Measurements from ENCODE around the gene FMO4.
A peak's percentile ranks its signal among the peaks of the same experiment; 100 is the strongest.

FMO4 gene, protein sequence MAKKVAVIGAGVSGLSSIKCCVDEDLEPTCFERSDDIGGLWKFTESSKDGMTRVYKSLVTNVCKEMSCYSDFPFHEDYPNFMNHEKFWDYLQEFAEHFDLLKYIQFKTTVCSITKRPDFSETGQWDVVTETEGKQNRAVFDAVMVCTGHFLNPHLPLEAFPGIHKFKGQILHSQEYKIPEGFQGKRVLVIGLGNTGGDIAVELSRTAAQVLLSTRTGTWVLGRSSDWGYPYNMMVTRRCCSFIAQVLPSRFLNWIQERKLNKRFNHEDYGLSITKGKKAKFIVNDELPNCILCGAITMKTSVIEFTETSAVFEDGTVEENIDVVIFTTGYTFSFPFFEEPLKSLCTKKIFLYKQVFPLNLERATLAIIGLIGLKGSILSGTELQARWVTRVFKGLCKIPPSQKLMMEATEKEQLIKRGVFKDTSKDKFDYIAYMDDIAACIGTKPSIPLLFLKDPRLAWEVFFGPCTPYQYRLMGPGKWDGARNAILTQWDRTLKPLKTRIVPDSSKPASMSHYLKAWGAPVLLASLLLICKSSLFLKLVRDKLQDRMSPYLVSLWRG

DNA sequence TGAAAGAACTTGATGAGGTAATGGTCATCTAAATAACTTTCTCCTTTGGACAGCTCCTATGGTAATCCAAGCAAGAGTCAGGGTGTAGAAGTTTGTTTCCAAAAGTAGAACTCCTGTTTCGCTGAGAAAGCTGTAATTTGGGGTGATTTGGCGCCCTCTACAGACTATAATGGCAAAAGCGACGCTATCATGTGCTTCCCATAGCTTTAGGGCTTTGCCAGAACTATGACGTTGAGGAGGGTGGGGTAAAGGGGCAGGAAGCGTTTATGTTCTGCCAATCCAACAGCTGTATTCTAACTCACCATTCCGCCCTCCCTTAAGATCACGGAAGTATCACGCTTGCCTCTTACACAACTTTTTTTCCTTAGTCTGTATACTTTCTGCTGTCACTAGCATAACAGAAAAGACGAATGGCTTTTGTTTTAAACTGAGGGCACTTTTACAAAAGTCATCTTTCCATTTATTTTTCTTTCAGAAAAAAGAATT lies at the start of gene FMO4:
Gene FMO4, plus strand, starts transcription at position 349 of the 486 bp plus-strand sequence. CDS start 5,643 bp downstream, outside the sequence.
- Histone ChIP-seq H3K9ac (ENCODE audit: low read length) (peak within 1 kb of the TSS; percentile 85), H3K36me3 (ENCODE audit: control insufficient read depth, insufficient read depth, low read length, severe bottlenecking) (no peaks in the 10 kb centered on the region), H3K4me3 (ENCODE audit: low read length) (peak within 1 kb of the TSS; percentile 80), H3K27me3 (replicated peaks; ENCODE audit: control insufficient read depth, insufficient read depth, low read length) (no peaks in the 10 kb centered on the region), H3K9me3 (ENCODE audit: control insufficient read depth, low read length) (peaks cover 2% of the 10 kb centered on the region), H3K4me1 (ENCODE audit: control insufficient read depth, insufficient read depth, low read length) (peaks cover 24% of the 10 kb centered on the region)
- DNase-seq (ENCODE audit: low read depth), result peak; percentile 100

DNA sequence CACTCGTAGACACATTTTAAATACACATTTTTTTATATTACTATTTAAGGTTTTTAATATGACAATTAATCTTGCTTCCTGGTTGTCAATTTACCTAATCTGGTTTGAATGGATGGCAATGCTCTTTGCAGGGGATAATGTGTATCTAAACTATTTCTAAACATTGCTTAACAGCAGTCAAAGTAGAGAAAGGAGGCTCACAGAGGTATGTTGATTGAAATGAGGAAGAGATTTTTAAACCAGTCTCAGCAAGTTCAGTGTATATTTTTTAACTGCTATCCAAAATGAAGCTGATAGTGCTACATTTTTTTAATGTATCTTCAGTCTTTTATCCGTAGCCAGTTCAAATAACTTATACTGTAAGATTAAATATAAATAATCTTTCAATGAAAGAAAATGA lies 48.3 kb upstream of the FMO4 start:
- no peaks in the 10 kb centered on the region for H3K9me3 ChIP-seq (ENCODE audit: control insufficient read depth, low read length)
- H3K4me3 ChIP-seq (ENCODE audit: low read length), result no peak overlapping the region
- H3K4me1 ChIP-seq (ENCODE audit: control insufficient read depth, insufficient read depth, low read length), result peaks cover 22% of the 10 kb centered on the region
- no peaks in the 10 kb centered on the region for H3K36me3 ChIP-seq (ENCODE audit: control insufficient read depth, insufficient read depth, low read length, severe bottlenecking)
- H3K27me3 ChIP-seq (replicated peaks; ENCODE audit: control insufficient read depth, insufficient read depth, low read length), result no peaks in the 10 kb centered on the region
- no peak overlapping the region for H3K9ac ChIP-seq (ENCODE audit: low read length)
- DNase-seq (ENCODE audit: low read depth), result no peak

DNA sequence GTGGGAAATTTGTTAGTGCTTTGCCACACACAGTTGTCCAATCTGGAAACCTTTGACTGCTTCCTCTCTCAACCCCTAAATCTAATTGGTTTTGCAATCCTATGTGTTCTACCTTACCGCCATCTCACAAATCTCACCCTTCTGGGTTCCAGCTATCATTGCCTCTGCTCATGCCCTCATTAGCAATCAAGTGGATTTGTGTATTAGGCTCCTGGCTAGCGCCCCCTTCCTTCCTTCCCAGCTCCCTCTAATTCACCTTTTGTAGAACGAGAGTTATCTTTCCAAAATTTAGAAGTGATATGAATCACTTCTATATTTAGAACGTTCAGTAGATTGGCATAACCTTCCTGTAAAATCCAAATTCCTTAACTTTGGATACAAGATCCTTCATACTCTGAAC lies 47.1 kb upstream of the FMO4 start:
- no peaks in the 10 kb centered on the region for H3K9me3 ChIP-seq (ENCODE audit: control insufficient read depth, low read length)
- H3K36me3 ChIP-seq (ENCODE audit: control insufficient read depth, insufficient read depth, low read length, severe bottlenecking), result no peaks in the 10 kb centered on the region
- no peak overlapping the region for H3K4me3 ChIP-seq (ENCODE audit: low read length)
- H3K4me1 ChIP-seq (ENCODE audit: control insufficient read depth, insufficient read depth, low read length), result peaks cover 22% of the 10 kb centered on the region
- H3K27me3 ChIP-seq (replicated peaks; ENCODE audit: control insufficient read depth, insufficient read depth, low read length), result no peaks in the 10 kb centered on the region
- DNase-seq (ENCODE audit: low read depth), result no peak
- H3K9ac ChIP-seq (ENCODE audit: low read length), result no peak overlapping the region

DNA sequence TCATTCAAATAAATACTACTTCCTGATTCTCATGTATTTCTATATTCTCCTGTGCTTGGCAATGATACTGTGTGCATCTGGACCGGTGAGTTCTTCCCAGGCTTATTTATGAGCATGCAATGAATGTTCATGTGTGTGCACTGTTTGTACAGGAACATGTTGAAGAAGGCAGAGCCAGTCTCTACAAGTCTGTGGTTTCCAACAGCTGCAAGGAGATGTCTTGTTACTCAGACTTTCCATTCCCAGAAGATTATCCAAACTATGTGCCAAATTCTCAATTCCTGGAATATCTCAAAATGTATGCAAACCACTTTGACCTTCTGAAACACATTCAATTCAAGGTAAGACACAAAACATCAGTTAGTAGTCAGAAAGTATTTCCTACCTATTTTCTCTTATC lies 46.6 kb upstream of the FMO4 start:
- H3K4me1 ChIP-seq (ENCODE audit: control insufficient read depth, insufficient read depth, low read length), result peaks cover 22% of the 10 kb centered on the region
- peak; percentile 38 for DNase-seq (ENCODE audit: low read depth)
- no peak overlapping the region for H3K9ac ChIP-seq (ENCODE audit: low read length)
- H3K4me3 ChIP-seq (ENCODE audit: low read length), result no peak overlapping the region
- H3K27me3 ChIP-seq (replicated peaks; ENCODE audit: control insufficient read depth, insufficient read depth, low read length), result no peaks in the 10 kb centered on the region
- H3K36me3 ChIP-seq (ENCODE audit: control insufficient read depth, insufficient read depth, low read length, severe bottlenecking), result no peaks in the 10 kb centered on the region
- H3K9me3 ChIP-seq (ENCODE audit: control insufficient read depth, low read length), result no peaks in the 10 kb centered on the region

GRCh38 chr1:171270806-171271205 lies 43.2 kb upstream of the FMO4 start:
- H3K9me3 ChIP-seq (ENCODE audit: control insufficient read depth, low read length), result no peaks in the 10 kb centered on the region
- H3K9ac ChIP-seq (ENCODE audit: low read length), result no peak overlapping the region
- no peaks in the 10 kb centered on the region for H3K36me3 ChIP-seq (ENCODE audit: control insufficient read depth, insufficient read depth, low read length, severe bottlenecking)
- DNase-seq (ENCODE audit: low read depth), result no peak
- H3K4me3 ChIP-seq (ENCODE audit: low read length), result no peak overlapping the region
- peaks cover 17% of the 10 kb centered on the region for H3K4me1 ChIP-seq (ENCODE audit: control insufficient read depth, insufficient read depth, low read length)
- no peaks in the 10 kb centered on the region for H3K27me3 ChIP-seq (replicated peaks; ENCODE audit: control insufficient read depth, insufficient read depth, low read length)

DNA sequence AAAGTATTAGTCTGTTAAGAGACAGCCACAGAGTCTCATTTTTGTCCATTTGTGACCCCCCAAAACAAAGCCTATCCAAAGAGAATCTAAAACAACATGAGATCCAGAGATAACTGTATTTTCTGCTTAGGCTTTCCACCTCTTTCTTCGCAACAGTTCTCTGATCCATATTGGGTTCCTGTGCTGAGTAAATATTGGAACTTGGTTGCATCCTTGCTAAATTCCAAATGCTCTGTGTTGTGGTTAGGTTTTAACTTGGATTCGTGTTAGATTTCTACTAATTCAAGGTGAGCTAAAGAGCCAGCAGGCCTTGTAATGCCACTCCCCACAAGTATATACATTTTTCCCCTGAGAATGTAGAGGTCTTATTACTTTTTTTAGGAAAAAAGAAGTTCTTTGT lies 36.4 kb upstream of the FMO4 start:
- Histone ChIP-seq H3K4me3 (ENCODE audit: low read length) (no peak overlapping the region), H3K9me3 (ENCODE audit: control insufficient read depth, low read length) (no peaks in the 10 kb centered on the region), H3K9ac (ENCODE audit: low read length) (no peak overlapping the region), H3K27me3 (replicated peaks; ENCODE audit: control insufficient read depth, insufficient read depth, low read length) (peaks cover 3% of the 10 kb centered on the region), H3K4me1 (ENCODE audit: control insufficient read depth, insufficient read depth, low read length) (no peaks in the 10 kb centered on the region), H3K36me3 (ENCODE audit: control insufficient read depth, insufficient read depth, low read length, severe bottlenecking) (no peaks in the 10 kb centered on the region)
- no peak for DNase-seq (ENCODE audit: low read depth)

- Histone ChIP-seq H3K4me3 (ENCODE audit: low read length) (no peak overlapping the region), H3K36me3 (ENCODE audit: control insufficient read depth, insufficient read depth, low read length, severe bottlenecking) (no peaks in the 10 kb centered on the region), H3K27me3 (replicated peaks; ENCODE audit: control insufficient read depth, insufficient read depth, low read length) (peaks cover 3% of the 10 kb centered on the region), H3K9ac (ENCODE audit: low read length) (no peak overlapping the region), H3K9me3 (ENCODE audit: control insufficient read depth, low read length) (no peaks in the 10 kb centered on the region), H3K4me1 (ENCODE audit: control insufficient read depth, insufficient read depth, low read length) (no peaks in the 10 kb centered on the region)
- DNase-seq (ENCODE audit: low read depth), result no peak
Observed at GRCh38 chr1:171279234-171279633, 34.7 kb upstream of the FMO4 start.

- H3K4me3 ChIP-seq (ENCODE audit: low read length), result no peak overlapping the region
- no peaks in the 10 kb centered on the region for H3K4me1 ChIP-seq (ENCODE audit: control insufficient read depth, insufficient read depth, low read length)
- H3K9me3 ChIP-seq (ENCODE audit: control insufficient read depth, low read length), result no peaks in the 10 kb centered on the region
- no peaks in the 10 kb centered on the region for H3K36me3 ChIP-seq (ENCODE audit: control insufficient read depth, insufficient read depth, low read length, severe bottlenecking)
- DNase-seq (ENCODE audit: low read depth), result no peak
- no peak overlapping the region for H3K9ac ChIP-seq (ENCODE audit: low read length)
- peaks cover 3% of the 10 kb centered on the region for H3K27me3 ChIP-seq (replicated peaks; ENCODE audit: control insufficient read depth, insufficient read depth, low read length)
Observed at GRCh38 chr1:171279678-171280077, 34.3 kb upstream of the FMO4 start.

DNA sequence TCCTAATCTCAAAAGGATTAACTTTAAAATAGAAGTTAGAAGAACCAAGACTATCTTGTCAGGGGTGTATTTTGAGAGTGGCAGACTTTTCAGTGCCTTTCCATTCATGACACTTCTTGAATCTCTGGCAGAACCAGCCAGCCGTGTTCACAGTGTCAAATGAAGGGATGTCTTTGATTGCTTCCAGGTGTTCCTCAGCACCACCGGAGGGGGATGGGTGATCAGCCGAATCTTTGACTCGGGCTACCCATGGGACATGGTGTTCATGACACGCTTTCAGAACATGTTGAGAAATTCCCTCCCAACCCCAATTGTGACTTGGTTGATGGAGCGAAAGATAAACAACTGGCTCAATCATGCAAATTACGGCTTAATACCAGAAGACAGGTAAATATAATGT lies 33.4 kb upstream of the FMO4 start:
- DNase-seq (ENCODE audit: low read depth), result no peak
- Histone ChIP-seq H3K9me3 (ENCODE audit: control insufficient read depth, low read length) (no peaks in the 10 kb centered on the region), H3K9ac (ENCODE audit: low read length) (no peak overlapping the region), H3K27me3 (replicated peaks; ENCODE audit: control insufficient read depth, insufficient read depth, low read length) (peaks cover 3% of the 10 kb centered on the region), H3K4me1 (ENCODE audit: control insufficient read depth, insufficient read depth, low read length) (no peaks in the 10 kb centered on the region), H3K4me3 (ENCODE audit: low read length) (no peak overlapping the region), H3K36me3 (ENCODE audit: control insufficient read depth, insufficient read depth, low read length, severe bottlenecking) (no peaks in the 10 kb centered on the region)

DNA sequence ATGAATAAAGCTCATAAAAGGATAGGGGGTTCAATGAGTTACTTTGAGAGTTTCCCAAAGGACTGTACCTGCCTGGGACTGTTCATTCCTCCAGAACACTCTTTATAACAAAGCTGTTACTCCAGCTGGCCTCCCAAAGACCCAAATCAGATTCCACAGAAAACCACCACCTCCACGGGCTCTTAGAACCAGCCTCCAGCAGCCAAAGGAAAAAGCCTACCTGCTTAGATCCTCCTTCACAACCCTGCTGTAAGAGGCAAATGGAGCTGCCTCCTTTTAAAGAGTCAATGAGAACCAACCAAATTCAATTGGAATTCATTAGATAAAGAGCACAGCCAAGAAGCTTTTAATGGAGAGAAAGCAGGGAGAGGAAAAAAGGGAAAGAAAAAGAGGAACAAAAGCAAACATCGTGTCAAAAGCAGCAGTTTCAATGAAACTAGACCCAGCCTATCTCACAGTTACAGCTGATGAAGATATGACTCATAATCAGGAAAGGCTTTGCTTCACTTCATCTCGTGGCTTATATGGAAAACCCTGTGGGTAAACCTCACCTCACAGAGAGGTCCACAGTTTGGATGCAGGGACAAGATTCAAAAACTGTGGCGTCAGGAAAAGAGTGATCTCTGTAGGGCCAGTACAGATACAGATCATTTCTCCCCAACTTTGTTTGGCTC lies 27.8 kb upstream of the FMO4 start:
- Histone ChIP-seq H3K36me3 (ENCODE audit: control insufficient read depth, insufficient read depth, low read length, severe bottlenecking) (no peaks in the 10 kb centered on the region), H3K9ac (ENCODE audit: low read length) (no peak overlapping the region), H3K9me3 (ENCODE audit: control insufficient read depth, low read length) (no peaks in the 10 kb centered on the region), H3K4me3 (ENCODE audit: low read length) (no peak overlapping the region), H3K27me3 (replicated peaks; ENCODE audit: control insufficient read depth, insufficient read depth, low read length) (no peaks in the 10 kb centered on the region), H3K4me1 (ENCODE audit: control insufficient read depth, insufficient read depth, low read length) (no peaks in the 10 kb centered on the region)
- peak; percentile 36 for DNase-seq (ENCODE audit: low read depth)

DNA sequence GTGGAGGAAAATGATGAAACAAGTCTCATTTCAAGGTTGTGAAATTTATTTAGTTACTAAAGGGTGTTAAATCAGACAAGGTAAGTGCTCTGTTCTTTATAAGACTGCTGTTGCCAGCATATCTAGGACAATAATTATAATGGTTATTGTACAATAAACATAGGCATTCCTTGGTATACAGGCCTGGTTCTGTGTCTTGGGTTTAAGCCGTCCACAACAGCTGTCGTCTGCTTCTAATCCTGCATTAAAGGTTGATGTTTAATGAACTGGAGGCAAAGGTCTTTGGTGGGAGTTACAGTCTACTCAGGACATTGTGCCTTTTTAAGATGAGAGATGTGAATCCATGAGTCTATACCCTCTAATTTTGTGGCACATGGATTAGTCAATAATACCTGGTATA lies 23.4 kb upstream of the FMO4 start:
- Histone ChIP-seq H3K9me3 (ENCODE audit: control insufficient read depth, low read length) (no peaks in the 10 kb centered on the region), H3K9ac (ENCODE audit: low read length) (no peak overlapping the region), H3K27me3 (replicated peaks; ENCODE audit: control insufficient read depth, insufficient read depth, low read length) (no peaks in the 10 kb centered on the region), H3K4me1 (ENCODE audit: control insufficient read depth, insufficient read depth, low read length) (peaks cover 10% of the 10 kb centered on the region), H3K4me3 (ENCODE audit: low read length) (no peak overlapping the region), H3K36me3 (ENCODE audit: control insufficient read depth, insufficient read depth, low read length, severe bottlenecking) (no peaks in the 10 kb centered on the region)
- no peak for DNase-seq (ENCODE audit: low read depth)

Measured in adipocyte (in vitro differentiated cells).